Ovary (tissue), 3 donors: ENCODE measurements around the gene TPBG.
"Not testable (repeated sequence)": the region's sequence is repeated elsewhere in the genome, so short reads cannot be mapped to it uniquely, and the experiment has no call there.

ENCODE experiments used
- CTCF ChIP-seq, 3 donors: fragments of 450-650 bp in 2 of 3; fragments of 200-600 bp in 1 of 3; IDR thresholded peaks; one replicate each; pipeline versions ENCODE4 v1.5.1 to v1.8.0; 2016 to 2022; ENCODE audit warnings: antibody characterized with exemption in 3 of 3, mild to moderate bottlenecking in 1 of 3
- POLR2A ChIP-seq: fragments of 450-650 bp; IDR thresholded peaks from one replicate; pipeline ENCODE4 v1.6.1; 2017; ENCODE audit warnings: antibody characterized with exemption, mild to moderate bottlenecking, moderate library complexity
- donor health status: DM: no; HTN: no; CAD: no.

GRCh38 chr6:82394770-82395169 lies 31.2 kb downstream of the TPBG start:
- TF ChIP-seq CTCF (IDR thresholded peaks at IDR 0.05); POLR2A: not testable (repeated sequence)
